NCI-H2171 treated with DMSO at 0.1 percent for 48 hours (cell line): Measurements from ENCODE around the gene SLC29A3.

Source experiments
- DNase-seq: peaks from one replicate; lab custom pipeline; 2025; lab: John Stamatoyannopoulos, UW

SLC29A3 gene

DNA sequence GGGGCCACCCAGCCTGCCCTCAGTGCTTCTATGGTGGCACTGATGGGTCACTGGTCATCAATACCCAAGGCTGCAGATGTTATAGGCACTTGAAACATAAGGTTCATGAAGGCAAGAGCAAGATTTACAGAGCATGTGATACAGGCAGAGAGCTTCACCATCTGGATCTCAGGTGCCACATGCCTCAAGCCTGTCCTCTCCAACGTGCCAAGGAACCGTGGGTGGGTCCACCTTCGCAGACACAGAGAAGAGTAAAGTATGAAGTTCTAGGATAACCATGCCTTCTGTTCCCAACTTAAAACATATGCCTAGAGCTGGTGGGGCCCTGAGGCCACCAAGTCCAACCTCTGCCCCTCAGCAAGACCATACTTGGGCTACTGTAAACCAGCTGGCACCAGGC lies 51.0 kb downstream of the SLC29A3 start:
- DNase-seq: no peak

DNA sequence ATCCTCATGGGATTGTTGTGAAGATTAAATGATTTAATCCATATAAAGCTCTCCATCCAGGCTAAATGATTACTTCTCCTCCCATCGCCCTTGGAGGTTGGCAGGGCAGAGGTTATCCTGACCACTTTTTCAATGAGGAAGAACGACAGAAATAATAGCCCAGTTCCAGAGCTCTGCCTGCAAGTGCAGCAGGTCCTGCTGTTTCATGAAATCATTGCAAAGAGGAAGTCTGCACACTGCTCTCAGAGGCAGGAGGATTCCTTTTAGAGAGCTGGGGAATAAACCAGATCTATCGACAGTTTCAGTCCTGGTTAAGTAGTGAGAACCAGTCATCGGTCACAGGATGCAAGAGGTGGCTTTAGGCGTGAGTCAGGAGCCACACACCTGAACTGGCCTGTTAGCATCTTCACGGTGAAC lies 52.7 kb downstream of the SLC29A3 start:
- DNase-seq: no peak

DNA sequence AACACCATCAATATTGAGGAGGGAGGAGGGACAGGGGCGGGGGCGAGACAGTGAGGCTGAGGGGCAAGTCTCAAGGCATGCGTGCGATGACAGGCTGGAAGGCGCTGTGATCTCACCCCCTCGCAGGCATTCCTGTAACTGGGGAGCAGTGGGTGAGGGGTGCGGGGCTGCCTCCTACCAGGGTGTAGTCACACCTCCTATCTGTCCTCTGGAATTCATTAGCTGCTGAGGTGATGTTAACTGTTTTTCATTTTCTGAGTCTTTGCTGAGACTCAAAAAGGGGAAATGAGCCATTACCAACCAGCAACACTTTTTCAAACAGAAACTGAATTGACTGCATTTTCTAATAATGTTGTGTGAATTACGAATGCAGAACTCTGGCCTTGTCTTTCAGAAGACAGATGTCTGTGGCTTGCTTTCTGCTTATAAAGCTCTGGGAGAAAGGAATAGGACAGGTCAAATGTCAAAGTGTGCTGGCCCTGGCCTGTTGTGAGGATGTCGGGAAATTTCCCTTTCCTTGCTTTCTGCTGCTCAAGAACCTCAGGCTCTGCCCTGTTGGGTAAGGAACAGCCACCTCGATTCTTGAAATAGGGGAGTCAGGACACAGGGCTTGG lies 53.9 kb downstream of the SLC29A3 start:
- no peak for DNase-seq

DNA sequence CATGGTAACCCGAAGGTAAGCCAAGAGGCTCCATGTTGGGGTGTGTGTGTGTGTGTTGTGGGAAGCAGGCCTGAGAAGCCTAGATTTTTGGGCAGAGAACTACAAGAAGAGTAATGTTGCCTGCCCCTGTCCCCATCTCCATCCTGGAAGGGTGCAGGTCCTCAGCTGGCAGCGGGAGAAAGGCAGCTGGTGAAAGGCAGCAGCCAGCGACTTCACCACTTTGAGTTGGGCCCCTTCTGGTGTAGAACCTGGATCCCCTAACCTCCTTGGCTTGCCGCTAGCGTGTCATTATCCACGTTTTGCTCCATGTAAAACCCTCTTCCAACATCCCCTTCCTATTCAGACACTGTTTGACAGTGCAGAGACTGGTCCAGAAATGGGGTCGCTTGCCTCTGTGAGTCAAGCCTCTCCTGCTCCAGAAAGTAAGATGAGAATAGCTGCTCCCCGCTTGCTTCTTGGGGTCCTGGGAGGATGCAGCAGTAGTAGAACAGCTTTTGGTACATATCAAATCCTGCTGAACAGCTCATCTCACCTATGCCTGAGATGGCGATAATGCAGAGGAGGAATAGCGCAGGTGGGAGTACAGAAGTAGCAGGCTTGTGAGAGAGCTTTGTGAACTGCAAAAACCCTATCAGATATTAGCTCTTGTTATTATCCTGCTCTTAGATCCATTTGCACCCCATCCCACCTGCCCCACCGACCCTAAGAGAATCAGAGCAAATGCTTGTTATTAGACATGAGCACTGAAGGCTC lies 55.6 kb downstream of the SLC29A3 start:
- no peak for DNase-seq

DNA sequence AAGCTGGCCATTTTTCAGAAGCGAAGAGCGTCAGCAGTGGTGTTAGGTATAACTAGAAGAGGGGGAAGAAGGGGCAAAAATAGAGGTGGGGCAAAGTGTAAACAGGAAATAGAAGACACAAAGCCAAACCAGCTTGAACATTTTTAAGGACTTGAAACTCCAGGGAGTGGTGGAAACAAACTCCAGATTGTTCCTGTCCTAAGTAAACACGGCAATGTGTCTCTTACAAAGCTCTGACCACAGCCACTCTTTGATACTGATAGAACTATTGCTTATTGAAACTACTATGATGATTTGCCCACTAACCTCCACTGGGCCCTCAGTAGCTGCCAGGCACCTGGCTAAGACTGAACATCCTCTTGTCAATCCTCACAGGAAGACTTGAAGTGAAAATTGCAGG lies 56.9 kb downstream of the SLC29A3 start:
- no peak for DNase-seq

DNA sequence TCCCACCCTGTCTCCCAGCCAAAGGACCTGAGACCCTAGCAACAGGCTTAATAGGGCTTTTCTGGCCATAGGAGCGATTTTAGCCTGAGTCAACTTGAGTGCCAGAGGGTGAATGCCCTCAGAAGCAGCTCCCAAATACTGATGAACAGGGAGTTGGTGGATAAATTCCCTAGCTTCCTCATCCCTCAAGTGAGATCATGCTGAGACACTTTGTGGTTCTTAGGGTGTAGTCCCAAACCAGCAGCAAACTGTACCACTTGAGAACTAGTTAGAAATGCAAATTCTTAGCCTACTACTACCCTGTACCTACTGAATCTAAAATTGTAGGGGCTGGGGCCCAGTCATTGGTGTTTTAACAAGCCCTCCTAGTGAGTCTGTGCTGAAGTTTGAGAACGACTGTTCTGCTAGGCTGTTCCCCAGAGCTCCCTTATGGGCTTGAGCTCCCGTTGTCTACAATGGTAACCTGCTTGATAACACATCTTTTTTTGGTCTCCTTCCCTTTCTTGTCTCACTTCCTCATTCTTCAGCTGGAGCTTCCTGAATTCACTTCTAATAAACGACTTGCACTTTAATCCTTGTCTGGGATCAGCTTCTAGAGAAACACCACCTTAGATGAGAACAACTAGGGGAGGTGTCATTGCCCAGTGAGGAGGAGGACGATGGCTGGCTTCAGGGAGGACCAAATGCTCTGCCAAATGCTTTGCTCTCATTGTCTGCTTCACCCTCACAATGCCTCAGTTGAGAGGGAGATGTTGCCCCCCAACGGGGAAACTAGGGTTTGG lies 59.5 kb downstream of the SLC29A3 start:
- no peak for DNase-seq

DNA sequence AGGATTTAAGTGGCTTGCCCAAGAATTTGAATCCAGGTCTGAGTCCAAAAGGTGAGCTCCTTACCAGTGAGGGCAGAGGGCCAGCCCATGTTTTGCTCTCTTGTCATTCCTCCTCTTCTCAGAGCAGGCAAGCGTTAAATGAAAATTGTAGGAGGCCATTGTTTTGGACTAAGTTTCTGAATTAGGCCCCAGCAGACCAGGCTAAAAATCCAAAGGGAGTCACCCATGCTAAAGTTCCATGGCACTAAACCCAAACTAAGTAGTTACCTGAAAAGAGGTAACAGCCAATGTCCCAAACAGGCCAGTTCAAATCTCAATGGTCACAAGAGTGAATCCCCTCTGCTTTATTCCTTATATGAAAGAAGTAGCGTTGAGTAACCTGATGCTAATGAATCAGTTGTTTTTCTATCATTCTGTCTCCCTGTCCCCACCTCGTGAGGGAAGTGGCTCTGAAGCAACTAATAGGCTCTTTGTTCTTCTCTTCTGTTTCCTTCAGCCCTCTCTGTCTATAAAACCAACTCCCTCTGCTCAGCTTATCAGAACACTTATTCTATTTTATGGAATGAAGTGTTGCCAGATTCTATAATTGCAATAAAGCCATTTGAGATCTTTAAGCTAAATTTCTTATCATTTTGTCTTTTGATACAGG lies 60.2 kb downstream of the SLC29A3 start:
- no peak for DNase-seq

DNA sequence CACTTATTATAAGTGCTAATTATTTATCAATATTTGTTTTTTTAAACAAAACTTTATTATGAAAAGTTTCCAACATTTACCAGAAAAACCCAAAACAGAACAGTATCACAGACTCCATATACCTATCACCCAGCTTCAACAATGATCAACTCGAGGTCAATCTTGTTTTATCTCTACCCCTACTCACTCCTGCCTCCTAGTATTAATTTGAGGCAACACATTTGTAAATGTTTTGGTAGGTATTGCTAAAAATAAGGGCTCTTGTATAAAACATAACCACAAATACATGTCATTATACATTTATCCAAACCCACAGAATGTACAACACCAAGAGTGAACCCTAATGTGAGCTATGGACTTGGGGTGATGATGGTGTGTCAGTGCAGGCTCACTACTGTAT lies 61.8 kb downstream of the SLC29A3 start:
- DNase-seq: no peak

DNA sequence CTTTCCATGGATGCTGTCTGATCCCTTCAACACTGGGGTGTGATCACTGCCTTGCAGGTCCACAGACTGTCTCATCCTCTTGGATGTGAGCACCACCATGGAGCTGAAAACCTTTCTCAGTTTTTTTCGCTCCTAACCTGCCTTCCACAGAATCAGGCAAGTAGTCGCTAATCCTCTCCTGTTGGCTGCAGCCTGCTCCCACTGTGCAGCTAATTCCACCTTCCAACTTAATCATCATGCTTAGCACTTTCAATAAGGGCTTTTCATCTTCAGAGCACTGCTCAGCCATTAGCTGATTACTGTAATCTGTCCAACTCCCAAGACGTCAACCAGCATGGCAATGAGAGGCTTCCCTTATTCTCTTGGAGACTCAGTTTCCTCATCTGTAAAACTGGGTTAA lies 62.6 kb downstream of the SLC29A3 start:
- no peak for DNase-seq

DNA sequence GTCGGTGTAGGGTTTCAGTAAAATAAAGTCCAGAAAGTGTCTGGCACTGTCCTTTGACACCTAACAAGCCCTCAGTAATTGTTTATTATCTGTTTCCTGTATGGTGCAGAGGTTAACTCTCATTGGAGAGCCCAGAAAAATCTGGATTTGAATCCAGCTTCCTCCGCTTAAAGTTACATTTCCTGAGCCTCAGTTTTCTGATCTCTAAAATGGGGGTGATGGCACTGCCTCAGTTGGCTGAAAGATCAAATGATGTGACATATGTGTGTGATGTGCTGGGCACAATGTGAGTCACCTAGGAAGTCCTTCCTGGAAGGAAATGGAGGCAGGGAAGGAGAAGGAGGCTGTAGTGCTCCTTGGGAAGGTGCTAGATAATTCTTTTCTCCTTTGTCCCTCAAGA lies 63.0 kb downstream of the SLC29A3 start:
- no peak for DNase-seq

DNA sequence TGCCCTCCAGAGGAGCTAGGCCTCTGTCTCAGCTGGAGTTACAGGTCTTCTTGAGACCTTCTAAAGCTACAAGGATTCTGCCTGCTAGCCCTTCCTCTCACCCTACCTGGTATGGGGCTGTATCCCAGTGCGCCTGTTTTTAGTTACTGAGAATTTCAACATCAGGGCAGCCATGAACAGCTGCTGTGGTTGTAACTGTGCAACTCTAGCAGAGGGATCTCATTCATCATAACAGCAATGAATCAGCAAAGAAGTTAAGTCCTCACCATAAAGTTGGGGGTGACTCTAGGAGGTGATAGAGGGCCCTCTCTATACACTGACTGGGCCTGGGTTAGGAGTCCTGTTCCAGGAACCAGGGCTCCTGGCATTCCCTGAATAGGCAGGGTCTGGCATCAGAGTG lies 63.7 kb downstream of the SLC29A3 start:
- no peak for DNase-seq

DNA sequence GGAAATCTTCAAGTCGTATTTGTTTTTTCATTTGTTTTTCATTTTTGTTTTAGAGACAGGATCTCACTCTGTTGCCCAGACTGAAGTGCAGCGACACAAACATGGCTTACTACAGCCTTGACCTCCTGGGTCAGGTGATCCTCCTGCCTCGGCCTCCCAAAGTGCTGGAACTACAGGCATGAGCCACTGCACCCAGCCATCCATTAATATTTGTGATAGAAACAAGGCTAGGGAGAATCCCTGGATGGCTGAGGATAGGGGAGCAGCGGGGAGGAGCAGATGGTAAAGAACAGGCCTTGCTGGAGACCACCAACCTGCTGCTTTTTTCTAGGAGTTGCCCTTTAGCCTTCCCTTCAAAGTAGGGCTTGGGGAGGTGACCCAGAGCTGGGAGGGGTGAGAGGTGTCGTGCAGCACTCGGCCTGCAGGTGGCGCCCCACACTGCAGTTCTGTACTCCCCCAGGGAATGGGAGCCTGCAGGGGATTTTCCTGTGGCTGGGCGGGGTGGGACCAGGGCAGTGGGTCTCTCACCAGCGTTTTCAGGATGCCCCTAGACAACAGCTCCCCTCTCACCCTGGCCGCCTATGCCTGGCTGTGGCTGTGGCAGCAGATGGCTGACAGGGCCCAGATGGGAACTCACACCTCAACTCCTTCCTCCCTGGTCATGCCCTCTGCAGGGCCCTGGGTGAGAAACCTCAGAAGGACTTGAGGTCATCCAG lies 65.1 kb downstream of the SLC29A3 start:
- DNase-seq: peak; percentile 35

DNA sequence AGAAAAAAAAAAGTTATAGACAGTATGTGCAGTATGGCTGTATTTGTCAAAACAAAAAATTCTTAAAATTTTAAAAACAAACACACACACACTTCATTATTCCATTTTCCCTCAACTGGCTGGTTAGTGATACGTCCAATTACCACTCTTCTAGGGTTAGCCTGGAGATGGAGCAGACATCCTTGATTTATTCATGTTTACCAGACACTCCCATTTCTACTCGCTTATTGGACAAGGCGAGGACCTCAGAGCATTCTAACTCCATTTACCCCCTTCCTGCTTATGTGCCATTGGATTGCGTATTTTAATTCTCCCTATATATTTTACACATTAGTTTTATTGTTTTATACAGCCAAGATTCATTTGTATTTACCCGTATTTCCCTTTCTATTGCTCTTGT lies 69.1 kb downstream of the SLC29A3 start:
- no peak for DNase-seq

DNA sequence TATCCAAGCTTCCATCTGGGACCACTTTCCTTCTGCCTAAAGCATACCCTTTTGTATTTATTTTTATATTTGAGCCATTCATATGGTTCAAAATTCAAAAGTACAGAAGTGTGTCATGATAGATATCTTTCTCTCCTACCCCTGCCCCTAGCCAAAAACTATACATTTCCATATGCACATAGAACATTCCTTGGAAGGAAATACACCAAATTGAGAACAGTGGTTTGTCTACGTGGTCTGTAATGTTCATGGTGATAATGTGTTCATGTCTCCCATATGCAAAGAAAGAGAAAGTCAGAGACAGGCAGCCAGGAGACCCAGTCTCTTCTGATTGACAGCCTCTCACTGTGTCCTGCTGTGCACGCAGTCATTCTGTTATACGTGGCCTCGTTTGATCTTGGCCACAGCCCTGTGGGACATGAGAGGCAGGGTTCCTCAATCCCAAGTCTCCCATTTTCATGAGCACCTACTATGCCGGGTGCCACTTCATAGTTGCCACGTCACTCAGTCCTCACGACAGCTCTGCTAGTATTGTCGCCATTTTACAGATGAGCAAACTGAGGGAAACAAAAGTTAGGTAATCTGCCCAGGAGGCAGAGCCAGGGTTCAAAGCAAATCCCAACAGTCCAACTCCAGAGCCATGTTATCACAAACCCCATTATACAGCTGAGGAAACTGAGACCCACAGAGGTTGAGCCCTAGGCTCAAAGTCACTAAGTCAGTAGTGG lies 69.7 kb downstream of the SLC29A3 start:
- no peak for DNase-seq

DNA sequence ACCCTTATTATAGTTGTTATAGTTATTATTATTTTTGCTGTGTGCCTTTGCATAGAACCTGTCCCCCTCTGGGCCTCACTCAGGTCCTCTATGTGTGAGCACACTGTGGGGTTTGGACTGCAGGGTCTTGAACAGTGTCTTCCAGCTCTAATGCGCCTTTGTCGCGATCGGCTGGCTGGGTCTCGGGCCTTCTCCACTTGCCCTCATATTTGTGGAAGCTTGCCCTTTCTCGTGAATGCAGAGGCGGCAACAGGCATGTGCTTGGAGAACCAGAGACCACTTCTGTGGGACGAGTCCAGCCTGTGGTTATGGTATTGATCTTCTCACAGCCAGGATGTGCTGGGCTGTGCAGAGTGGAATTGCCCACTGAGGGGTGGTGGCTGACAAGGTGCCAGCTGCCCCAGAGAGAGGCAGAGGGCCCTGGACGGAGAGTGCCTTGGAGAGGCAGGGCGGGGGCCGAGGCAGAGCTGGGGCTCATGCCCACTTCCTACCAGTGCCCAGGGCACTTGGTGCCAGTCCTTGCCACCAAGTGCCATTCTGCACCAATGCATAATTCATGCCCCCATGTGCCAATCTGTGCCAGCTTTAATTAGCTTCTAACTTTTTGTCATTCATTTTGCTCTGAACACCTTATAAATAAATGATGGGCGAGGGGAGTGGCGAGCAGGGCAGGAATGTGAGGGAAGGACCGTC lies 70.9 kb downstream of the SLC29A3 start:
- no peak for DNase-seq

DNA sequence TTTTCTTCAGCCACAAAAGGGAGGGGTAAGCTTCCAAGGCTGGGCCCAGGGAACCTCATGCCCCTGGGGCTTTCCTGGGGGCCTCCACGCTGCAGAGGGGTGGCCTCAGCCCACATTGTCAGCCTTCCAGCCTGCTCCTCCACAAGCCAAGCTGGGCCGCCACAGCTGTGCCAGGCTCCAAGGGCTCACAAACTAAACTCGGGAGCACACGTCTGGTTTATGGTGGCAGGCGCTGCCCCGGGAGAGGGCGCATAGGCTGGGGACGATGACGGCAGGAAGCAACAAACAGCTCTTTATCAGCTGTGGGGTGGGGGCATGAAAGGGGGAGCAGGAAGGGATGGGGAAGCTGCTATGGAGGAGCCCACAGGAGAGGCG lies 71.4 kb downstream of the SLC29A3 start:
- DNase-seq: no peak

DNA sequence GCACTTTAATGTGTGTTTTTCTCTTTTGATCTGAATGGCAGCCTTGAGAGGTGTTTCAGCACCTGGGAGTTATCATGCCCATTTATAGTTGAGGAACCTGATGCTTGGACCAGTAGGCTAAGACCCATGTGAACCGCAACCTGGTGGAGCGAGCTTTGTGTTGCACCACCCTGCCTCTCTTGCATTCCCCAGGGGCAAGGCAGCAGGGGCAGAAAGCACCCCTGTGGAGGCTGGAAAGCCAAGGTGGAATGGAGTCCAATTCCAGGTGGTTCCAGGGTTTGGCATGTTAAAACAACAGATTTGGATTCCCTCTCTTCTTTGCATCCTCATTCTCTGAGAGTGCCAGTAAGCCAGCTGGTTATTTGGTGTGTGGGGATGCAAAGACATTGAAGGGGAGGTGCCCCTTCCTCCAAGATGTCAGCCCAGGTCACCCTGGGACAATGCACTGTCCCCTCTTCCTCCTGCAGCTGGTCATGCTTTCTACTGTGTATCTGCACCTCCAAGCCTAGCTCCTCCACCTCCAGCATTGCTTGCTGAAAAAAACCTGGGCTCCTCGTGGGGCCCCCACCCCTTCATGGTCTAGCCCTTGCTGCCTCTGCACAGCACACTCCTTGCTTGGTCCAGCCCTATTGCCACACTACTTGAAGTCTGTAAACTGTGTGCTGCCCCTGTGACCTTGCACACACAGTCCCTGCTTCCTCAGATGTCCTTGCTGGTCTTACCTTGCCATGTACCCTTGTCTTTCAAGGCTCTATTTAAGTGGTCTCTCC lies 72.0 kb downstream of the SLC29A3 start:
- DNase-seq: no peak

DNA sequence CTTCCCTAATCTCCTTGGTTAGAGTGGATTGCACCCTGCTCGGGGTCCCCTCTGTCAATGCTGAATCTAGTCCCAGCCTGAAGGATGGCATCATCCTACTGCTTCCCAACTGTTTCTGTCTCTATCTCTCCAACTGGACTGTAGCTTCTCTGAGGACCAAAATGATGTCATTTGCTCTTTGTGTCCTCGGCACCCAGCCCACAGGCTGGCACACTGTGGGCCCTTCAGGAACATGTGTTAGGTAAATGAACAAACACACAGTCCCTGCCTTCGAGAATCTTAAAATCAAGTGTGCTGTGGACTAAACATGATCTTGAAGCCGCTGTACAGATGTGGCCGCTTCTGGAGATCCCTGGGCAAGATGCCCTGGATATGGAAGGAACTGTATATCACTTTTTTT lies 72.6 kb downstream of the SLC29A3 start:
- DNase-seq: no peak

DNA sequence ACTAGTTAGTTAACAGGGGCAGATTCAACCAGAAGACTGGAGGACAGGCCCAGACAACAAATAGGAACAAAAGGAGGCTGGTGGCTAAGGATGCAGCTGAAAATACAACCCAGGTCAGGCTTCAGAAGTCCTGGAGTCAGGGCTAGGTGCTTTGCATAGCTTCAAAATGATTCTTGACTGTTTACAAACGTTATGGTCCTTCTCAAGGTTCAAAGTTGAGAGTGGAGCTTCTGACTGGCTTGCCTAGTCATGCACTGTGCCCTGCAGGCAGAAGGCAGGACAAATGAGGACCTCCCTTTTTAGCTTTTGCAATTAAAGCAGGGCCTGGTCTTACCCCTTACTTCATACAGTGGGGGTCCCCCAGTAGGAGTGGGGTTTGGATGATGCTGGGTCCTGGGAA lies 73.2 kb downstream of the SLC29A3 start:
- no peak for DNase-seq
